ENCODE measurements around the gene PRKACB.
A peak's percentile ranks its signal among the peaks of the same experiment; 100 is the strongest.
"Not testable (repeated sequence)": the region's sequence is repeated elsewhere in the genome, so short reads cannot be mapped to it uniquely, and the experiment has no call there.

PRKACB gene

GRCh38 chr1:84143796-84144565 is at the start of gene PRKACB:
Gene PRKACB, plus strand, starts transcription at chr1:84144271. Its CDS starts 91 bp downstream, at chr1:84144362.
- DNase-seq: peak; percentile 29

GRCh38 chr1:84095308-84095707 is 48.8 kb upstream of the PRKACB start:
- DNase-seq: no peak

- no peak for DNase-seq
Observed at GRCh38 chr1:84096176-84096575, 47.9 kb upstream of the PRKACB start.

GRCh38 chr1:84101204-84101603 is 42.9 kb upstream of the PRKACB start:
- DNase-seq: no peak

- DNase-seq: no peak
Observed at GRCh38 chr1:84103197-84103992, 40.7 kb upstream of the PRKACB start.

GRCh38 chr1:84107538-84107937 is 36.5 kb upstream of the PRKACB start:
- not testable (repeated sequence) for DNase-seq

- no peak for DNase-seq
Observed at GRCh38 chr1:84107955-84108354, 36.1 kb upstream of the PRKACB start.

- DNase-seq: no peak
Observed at GRCh38 chr1:84108900-84109578, 35.0 kb upstream of the PRKACB start.

- no peak for DNase-seq
Observed at GRCh38 chr1:84110629-84111028, 33.4 kb upstream of the PRKACB start.

GRCh38 chr1:84116558-84116957 is 27.5 kb upstream of the PRKACB start:
- no peak for DNase-seq

GRCh38 chr1:84117868-84118267 is 26.2 kb upstream of the PRKACB start:
- no peak for DNase-seq

GRCh38 chr1:84121360-84121759 is 22.7 kb upstream of the PRKACB start:
- no peak for DNase-seq

GRCh38 chr1:84122780-84123382 is 21.2 kb upstream of the PRKACB start:
- DNase-seq: no peak

GRCh38 chr1:84133479-84133878 is 10.6 kb upstream of the PRKACB start:
- no peak for DNase-seq

GRCh38 chr1:84135341-84135740 is 8.7 kb upstream of the PRKACB start:
- DNase-seq: no peak

GRCh38 chr1:84141182-84142003 is 2.7 kb upstream of the PRKACB start:
- no peak for DNase-seq

GRCh38 chr1:84145068-84145467 is 997 bp downstream of the PRKACB start:
- no peak for DNase-seq

GRCh38 chr1:84146411-84147032 is 2.5 kb downstream of the PRKACB start:
- DNase-seq: no peak

GRCh38 chr1:84148758-84149157 is 4.7 kb downstream of the PRKACB start:
- DNase-seq: no peak

- DNase-seq: no peak
Observed at GRCh38 chr1:84152649-84153056, 8.6 kb downstream of the PRKACB start.

- no peak for DNase-seq
Observed at GRCh38 chr1:84155517-84155916, 11.4 kb downstream of the PRKACB start.

- DNase-seq: no peak
Observed at GRCh38 chr1:84156210-84156621, 12.1 kb downstream of the PRKACB start.
